Right lobe of liver (tissue), 6 donors: ENCODE results near the gene CARNS1. TPM values are rescaled to one million over a fixed set of nuclear protein-coding genes. Genes with fewer than 3 reads are reported as not detected.

Experiments used
- ATAC-seq, 4 donors: fragments of 200-7000 bp; cut with Tn5 transposase; one replicate each; pipeline ENCODE4 v1.9.1; 2020; ENCODE audit warnings: mild to moderate bottlenecking in 4 of 4, moderate library complexity in 4 of 4
- DNase-seq, 3 donors: peaks; one replicate each; pipeline ENCODE4 v3.0.0-alpha.2; 2020
- H3K27ac ChIP-seq, 3 donors: fragments of 200-600 bp; one replicate each; pipeline ENCODE4 v1.8.0; 2022
- H3K27me3 ChIP-seq, 2 donors: fragments of 200-600 bp; one replicate each; pipeline ENCODE4 v1.8.0; 2022
- H3K36me3 ChIP-seq, 4 donors: fragments of 200-600 bp; sonication (generic) in 1 of 4; one replicate each; pipeline versions ENCODE4 v1.5.1 to v1.8.0; 2017 to 2022; ENCODE audit warnings: control low read depth in 1 of 4
- H3K4me1 ChIP-seq, 4 donors: fragments of 200-600 bp; sonication (generic) in 1 of 4; one replicate each; pipeline versions ENCODE4 v1.5.1 to v1.8.0; 2017 to 2022; ENCODE audit warnings: control low read depth in 1 of 4
- H3K4me3 ChIP-seq, 3 donors: fragments of 200-600 bp; one replicate each; pipeline ENCODE4 v1.8.0; 2022
- H3K9me3 ChIP-seq, 4 donors: fragments of 200-600 bp; sonication (generic) in 1 of 4; one replicate each; pipeline versions ENCODE4 v1.5.1 to v1.8.0; 2017 to 2022; ENCODE audit warnings: control low read depth in 1 of 4
- CTCF ChIP-seq, 4 donors: fragments of 200-600 bp in 3 of 4; fragments of 450-650 bp in 1 of 4; IDR thresholded peaks; one replicate each; pipeline versions ENCODE4 v1.5.1 to v1.8.0; 2016 to 2022; ENCODE audit warnings: antibody characterized with exemption in 4 of 4, mild to moderate bottlenecking in 2 of 4
- POLR2A ChIP-seq: fragments of 450-650 bp; IDR thresholded peaks from one replicate; pipeline ENCODE4 v1.6.1; 2017; ENCODE audit warnings: antibody characterized with exemption, mild to moderate bottlenecking
- WGBS: methylation state at CpG from one replicate; pipeline ENCODE4 v1.1.6; 2018; ENCODE audit warnings: low coverage, low lambda C conversion rate; ENCODE audit not compliant: insufficient coverage; ENCODE audit errors: missing lambda C conversion rate; 5-methylcytosine and 5-hydroxymethylcytosine counted together
- intact Hi-C, 2 donors: fragments of 100-400 bp; cut with DNase I; formaldehyde crosslinking; loops; one replicate each; pipeline versions ENCODE4 v1.11.2 to v1.14.1; 2022
- total RNA-seq, 6 experiments: library from RNA; depleted of rRNA in 2 of 6; stranded (reverse); fragments of >200 nt in 2 of 6; fragmentation: NEBNext Ultra II Directional in 3 of 6; extraction: Animal tissue kit (Norgen Biotek cat#: 25700) in 3 of 6; gene quantifications; one replicate each; pipeline versions ENCODE4 v1.1.0 to v1.2.4, GENCODE V29; 2016 to 2023
- donor health status: DM: no; HTN: yes; CAD: no.
- donor health status: DM: no; HTN: no; CAD: no.
- donor health status: DM: no; HTN: no; CAD: no.
- donor health status: DM: no; HTN: yes; CAD: no.
- donor health status: DM: no; HTN: yes; CAD: no.

CARNS1 gene
- total RNA-seq, 6 experiments from 2014 or later: 0.12 to 0.31 (median 0.22) TPM; not detected in 1

- Histone ChIP-seq H3K4me1 (peaks cover 0 to 20% (median 4%) of the 10 kb centered on the region in 4 donors), H3K27me3 (no peaks in the 10 kb centered on the region), H3K36me3 (peaks cover 3 to 37% (median 17%) of the 10 kb centered on the region in 4 donors), H3K4me3 (no peak overlapping the region), H3K9me3 (no peaks in the 10 kb centered on the region), H3K27ac (no peak overlapping the region)
- ATAC-seq: no peak
- WGBS: 50% methylated on average over 2 of the region's 19 CpGs
- intact Hi-C loops: loop anchor here in 1 of 2 donors (10.0 kb wide), 1 partner anchor 109 kb away; the partner anchor contains the start of genes CDK2AP2 and PITPNM1
- no peak for TF ChIP-seq CTCF (IDR thresholded peaks at IDR 0.05)
- TF ChIP-seq POLR2A: no peak
- DNase-seq: no peak
These were observed 19.8 kb upstream of the CARNS1 start for GRCh38 chr11:67395555-67396258.

- no peak for TF ChIP-seq POLR2A
- TF ChIP-seq CTCF (IDR thresholded peaks at IDR 0.05): no peak
- H3K27me3 ChIP-seq: no peaks in the 10 kb centered on the region
- H3K4me3 ChIP-seq: no peak overlapping the region
- H3K9me3 ChIP-seq: no peaks in the 10 kb centered on the region
- 96% methylated on average over 4 of the region's 7 CpGs for WGBS
- no peak for ATAC-seq
- H3K4me1 ChIP-seq: peaks cover 0 to 19% (median 5%) of the 10 kb centered on the region in 4 donors
- intact Hi-C loops: loop anchor here in 1 of 2 donors (10.0 kb wide), 1 partner anchor 109 kb away; the partner anchor contains the start of genes CDK2AP2 and PITPNM1
- peaks cover 3 to 37% (median 17%) of the 10 kb centered on the region in 4 donors for H3K36me3 ChIP-seq
- no peak for DNase-seq
- H3K27ac ChIP-seq: no peak overlapping the region
These were observed 19.3 kb upstream of the CARNS1 start for GRCh38 chr11:67396259-67396581.

- Histone ChIP-seq H3K9me3 (no peaks in the 10 kb centered on the region), H3K27me3 (no peaks in the 10 kb centered on the region), H3K27ac (no peak overlapping the region), H3K4me3 (no peak overlapping the region), H3K4me1 (peaks cover 0 to 18% (median 5%) of the 10 kb centered on the region in 4 donors), H3K36me3 (peaks cover 3 to 37% (median 17%) of the 10 kb centered on the region in 4 donors)
- no peak for ATAC-seq
- intact Hi-C loops: loop anchor here in 1 of 2 donors (10.0 kb wide), 1 partner anchor 108 kb away; the partner anchor contains the start of genes CDK2AP2 and PITPNM1
- WGBS: 53% methylated on average over 8 of the region's 13 CpGs
- TF ChIP-seq CTCF (IDR thresholded peaks at IDR 0.05): no peak
- no peak for DNase-seq
These were observed 18.7 kb upstream of the CARNS1 start for GRCh38 chr11:67396587-67397389.

GRCh38 chr11:67397536-67397935 lies 17.9 kb upstream of the CARNS1 start:
- no CpG with 5 or more reads among the region's 6 CpGs for WGBS
- intact Hi-C loops: loop anchor here in 1 of 2 donors (10.0 kb wide), 1 partner anchor 107 kb away; the partner anchor contains the start of genes CDK2AP2 and PITPNM1
- peaks cover 0 to 21% (median 5%) of the 10 kb centered on the region in 4 donors for H3K4me1 ChIP-seq
- no peak overlapping the region for H3K4me3 ChIP-seq
- DNase-seq (no peak), ATAC-seq (no peak)
- H3K27ac ChIP-seq: no peak overlapping the region
- H3K27me3 ChIP-seq: no peaks in the 10 kb centered on the region
- TF ChIP-seq POLR2A (no peak), CTCF (IDR thresholded peaks at IDR 0.05) (no peak)
- peaks cover 3 to 37% (median 17%) of the 10 kb centered on the region in 4 donors for H3K36me3 ChIP-seq
- no peaks in the 10 kb centered on the region for H3K9me3 ChIP-seq
